Loucy (cell line): ENCODE results near the gene ZNF77.

Experiments used
- CTCF ChIP-seq: fragments of 200-600 bp; sonication (generic); conservative IDR thresholded peaks from 2 replicates; pipeline ENCODE4 v1.5.1; 2014; ENCODE audit warnings: mild to moderate bottlenecking, antibody characterized with exemption, low read length
- EZH2phosphoT487 ChIP-seq: fragments of 200-600 bp; IDR thresholded peaks from 2 replicates; pipeline ENCODE4 v1.6.1; 2018; ENCODE audit warnings: antibody characterized with exemption, mild to moderate bottlenecking, moderate library complexity, borderline replicate concordance

- no peak for TF ChIP-seq CTCF
- no peak for TF ChIP-seq EZH2phosphoT487
Observed at GRCh38 chr19:2902590-2903218, 42.1 kb downstream of the ZNF77 start.
